ENCODE results near the gene FBLN7. TPM values are rescaled to one million over a fixed set of nuclear protein-coding genes. Genes with fewer than 3 reads are reported as not detected.

FBLN7 gene
- total RNA-seq, 1 donor from 2014 or later = 19.1 TPM

DNA sequence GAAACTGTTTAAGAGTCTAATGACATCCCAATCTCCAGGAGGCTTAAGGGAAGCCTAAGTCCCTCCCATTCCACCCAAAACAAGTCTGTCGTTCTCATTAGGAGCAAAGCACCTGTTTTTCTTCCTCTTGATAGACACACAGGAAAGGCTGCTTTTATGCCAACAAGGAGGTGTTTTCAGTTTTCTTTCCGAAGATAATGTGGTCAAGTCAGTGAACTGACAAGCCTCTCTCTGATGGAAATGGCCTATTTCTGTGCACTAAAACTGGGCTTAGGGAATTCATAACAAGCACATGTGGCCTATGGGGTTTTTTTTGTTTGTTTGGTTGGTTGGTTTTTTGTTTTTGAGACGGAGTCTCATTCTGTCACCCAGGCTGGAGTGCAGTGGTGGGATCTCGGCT lies 36.2 kb downstream of the FBLN7 start:
- Mint-ChIP-seq H3K27ac (ENCODE audit: unreplicated experiment) (no peak overlapping the region), H3K4me3 (no peak overlapping the region)

DNA sequence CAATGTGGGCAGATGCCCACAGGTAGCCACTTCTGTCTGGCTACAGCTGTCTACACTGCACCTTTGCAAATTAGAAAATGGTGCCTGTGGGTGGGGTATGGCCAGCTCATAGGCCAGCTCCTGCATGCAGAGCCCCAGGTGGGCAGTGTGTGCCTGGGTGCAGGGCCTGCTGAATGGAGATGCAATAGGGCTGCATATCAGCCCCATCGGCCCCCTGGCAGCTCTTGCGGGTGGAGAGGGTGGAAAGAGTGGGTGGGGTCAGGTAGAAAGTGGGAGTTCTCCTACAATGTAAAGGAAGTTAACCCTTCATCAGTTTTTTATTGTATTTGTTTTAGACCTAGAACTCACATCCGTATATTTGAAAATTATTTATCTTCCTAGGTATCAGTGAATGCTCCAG lies 37.1 kb downstream of the FBLN7 start:
- no peak overlapping the region for H3K27ac Mint-ChIP-seq (ENCODE audit: unreplicated experiment)
- H3K9me3 Mint-ChIP-seq = peaks cover 15% of the 10 kb centered on the region
- TF ChIP-seq, protein P1, sequence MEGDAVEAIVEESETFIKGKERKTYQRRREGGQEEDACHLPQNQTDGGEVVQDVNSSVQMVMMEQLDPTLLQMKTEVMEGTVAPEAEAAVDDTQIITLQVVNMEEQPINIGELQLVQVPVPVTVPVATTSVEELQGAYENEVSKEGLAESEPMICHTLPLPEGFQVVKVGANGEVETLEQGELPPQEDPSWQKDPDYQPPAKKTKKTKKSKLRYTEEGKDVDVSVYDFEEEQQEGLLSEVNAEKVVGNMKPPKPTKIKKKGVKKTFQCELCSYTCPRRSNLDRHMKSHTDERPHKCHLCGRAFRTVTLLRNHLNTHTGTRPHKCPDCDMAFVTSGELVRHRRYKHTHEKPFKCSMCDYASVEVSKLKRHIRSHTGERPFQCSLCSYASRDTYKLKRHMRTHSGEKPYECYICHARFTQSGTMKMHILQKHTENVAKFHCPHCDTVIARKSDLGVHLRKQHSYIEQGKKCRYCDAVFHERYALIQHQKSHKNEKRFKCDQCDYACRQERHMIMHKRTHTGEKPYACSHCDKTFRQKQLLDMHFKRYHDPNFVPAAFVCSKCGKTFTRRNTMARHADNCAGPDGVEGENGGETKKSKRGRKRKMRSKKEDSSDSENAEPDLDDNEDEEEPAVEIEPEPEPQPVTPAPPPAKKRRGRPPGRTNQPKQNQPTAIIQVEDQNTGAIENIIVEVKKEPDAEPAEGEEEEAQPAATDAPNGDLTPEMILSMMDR (conservative IDR thresholded peaks at IDR 0.05) = no peak
- DNase-seq (ENCODE audit: low read depth, low spot score) = no peak
- H3K4me1 Mint-ChIP-seq = no peaks in the 10 kb centered on the region
- no peak overlapping the region for H3K4me3 Mint-ChIP-seq
- no peaks in the 10 kb centered on the region for H3K27me3 Mint-ChIP-seq (ENCODE audit: low read depth)
- H3K36me3 Mint-ChIP-seq (ENCODE audit: low read depth) = peaks cover 21% of the 10 kb centered on the region

More for the DNA sequence above, 36.2 kb downstream of the FBLN7 start:
- TF ChIP-seq, protein P1 (conservative IDR thresholded peaks at IDR 0.05) = no peak
- Mint-ChIP-seq H3K9me3 (peaks cover 8% of the 10 kb centered on the region), H3K4me1 (peaks cover 5% of the 10 kb centered on the region), H3K36me3 (ENCODE audit: low read depth) (peaks cover 15% of the 10 kb centered on the region), H3K27me3 (ENCODE audit: low read depth) (no peaks in the 10 kb centered on the region)
- no peak for DNase-seq (ENCODE audit: low read depth, low spot score)

DNA sequence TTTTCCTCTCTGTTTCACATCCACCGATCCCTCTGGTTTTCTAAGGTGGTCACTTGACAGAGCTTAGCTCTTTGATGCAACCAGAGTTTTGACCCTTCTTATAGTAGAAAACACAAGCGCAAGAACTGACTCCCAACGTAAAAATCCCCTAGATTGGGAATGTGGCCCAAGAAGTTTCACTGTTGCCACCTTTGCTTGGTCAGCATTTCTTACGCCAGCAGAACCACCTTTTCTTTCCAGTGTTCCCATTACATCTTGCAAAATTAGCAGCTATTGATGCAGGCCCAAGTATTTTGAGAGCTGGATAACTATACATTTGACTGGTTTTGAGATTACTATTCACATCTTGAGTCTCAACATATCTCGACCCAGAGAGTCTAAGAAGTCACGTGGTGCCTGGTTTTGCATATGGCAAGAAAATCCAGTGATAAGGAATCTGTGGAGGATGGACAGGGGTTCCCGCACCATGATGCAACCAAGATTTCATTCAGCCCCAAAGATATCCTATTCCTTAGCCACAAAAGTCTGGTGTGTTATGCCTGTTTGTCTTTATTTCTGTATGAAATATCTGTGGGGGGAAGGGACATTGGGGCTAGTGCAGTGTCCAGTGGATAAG lies 37.9 kb downstream of the FBLN7 start:
- H3K9me3 Mint-ChIP-seq = peaks cover 16% of the 10 kb centered on the region
- H3K4me3 Mint-ChIP-seq = no peak overlapping the region
- no peaks in the 10 kb centered on the region for H3K27me3 Mint-ChIP-seq (ENCODE audit: low read depth)
- peaks cover 22% of the 10 kb centered on the region for H3K36me3 Mint-ChIP-seq (ENCODE audit: low read depth)
- no peak for DNase-seq (ENCODE audit: low read depth, low spot score)
- H3K27ac Mint-ChIP-seq (ENCODE audit: unreplicated experiment) = no peak overlapping the region
- TF ChIP-seq, protein P1 (conservative IDR thresholded peaks at IDR 0.05) = no peak
- H3K4me1 Mint-ChIP-seq = no peaks in the 10 kb centered on the region

DNA sequence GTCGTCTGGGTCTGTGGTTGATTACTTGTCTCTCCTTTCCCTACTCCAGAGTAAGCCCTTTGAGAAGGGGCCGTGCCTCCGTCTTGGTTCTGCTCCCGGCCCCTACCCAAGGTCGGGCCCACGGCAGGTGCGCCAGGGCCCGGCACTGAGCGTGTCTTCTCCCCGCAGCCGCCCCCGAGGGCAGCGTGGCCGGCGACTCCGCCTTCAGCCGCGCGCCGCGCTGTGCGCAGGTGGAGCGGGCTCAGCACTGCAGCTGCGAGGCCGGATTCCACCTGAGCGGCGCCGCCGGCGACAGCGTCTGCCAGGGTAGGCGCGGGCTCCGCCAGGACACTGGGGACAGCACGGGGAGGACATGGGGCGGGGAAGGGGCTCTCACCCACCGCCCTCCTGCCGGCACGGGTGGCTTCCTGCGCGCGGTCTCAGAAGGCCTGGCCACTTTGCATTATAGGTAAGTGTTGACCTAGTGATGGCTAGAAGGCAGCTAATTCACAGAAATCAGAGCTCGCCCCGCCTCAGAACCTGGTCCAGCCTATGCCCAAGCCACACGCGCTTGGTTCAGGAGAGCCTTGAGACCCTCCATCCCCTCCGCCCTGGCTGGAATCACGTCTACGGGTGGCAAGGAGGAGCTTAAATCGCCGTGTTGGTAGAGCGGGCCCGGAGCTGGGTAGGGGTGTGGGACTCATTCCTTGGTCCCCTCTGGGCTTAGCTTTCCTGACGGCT lies 43.5 kb downstream of the FBLN7 start:
- H3K27ac Mint-ChIP-seq (ENCODE audit: unreplicated experiment) = no peak overlapping the region
- TF ChIP-seq, protein P1 (conservative IDR thresholded peaks at IDR 0.05) = no peak
- no peaks in the 10 kb centered on the region for H3K4me1 Mint-ChIP-seq
- DNase-seq (ENCODE audit: low read depth, low spot score) = no peak
- H3K4me3 Mint-ChIP-seq = no peak overlapping the region
- no peaks in the 10 kb centered on the region for H3K27me3 Mint-ChIP-seq (ENCODE audit: low read depth)
- peaks cover 30% of the 10 kb centered on the region for H3K36me3 Mint-ChIP-seq (ENCODE audit: low read depth)
- H3K9me3 Mint-ChIP-seq = peaks cover 16% of the 10 kb centered on the region

DNA sequence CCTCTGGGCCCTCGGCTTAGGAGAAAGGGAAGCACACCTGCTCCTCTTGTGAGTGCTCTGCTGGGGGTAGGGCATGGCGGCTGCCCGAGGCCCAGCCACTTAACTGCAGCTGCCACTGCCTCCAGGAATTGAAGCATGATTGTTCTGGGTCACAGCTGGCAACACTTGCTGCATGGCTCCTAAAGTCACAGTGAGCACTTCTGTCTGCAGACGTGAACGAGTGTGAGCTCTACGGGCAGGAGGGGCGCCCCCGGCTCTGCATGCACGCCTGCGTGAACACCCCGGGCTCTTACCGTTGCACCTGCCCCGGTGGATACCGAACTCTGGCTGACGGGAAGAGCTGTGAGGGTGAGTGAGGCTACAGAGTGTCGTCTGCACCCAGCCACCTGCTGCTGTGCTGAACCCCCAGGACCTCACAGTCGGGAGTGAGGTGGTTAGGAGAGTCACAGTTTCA lies 44.4 kb downstream of the FBLN7 start:
- Mint-ChIP-seq H3K4me1 (no peaks in the 10 kb centered on the region), H3K36me3 (ENCODE audit: low read depth) (peaks cover 30% of the 10 kb centered on the region), H3K4me3 (no peak overlapping the region), H3K27me3 (ENCODE audit: low read depth) (no peaks in the 10 kb centered on the region), H3K27ac (ENCODE audit: unreplicated experiment) (no peak overlapping the region), H3K9me3 (peaks cover 16% of the 10 kb centered on the region)
- no peak for DNase-seq (ENCODE audit: low read depth, low spot score)
- TF ChIP-seq, protein P1 (conservative IDR thresholded peaks at IDR 0.05) = no peak

All from neural crest cell (in vitro differentiated cells).